Activated gamma-delta T cell (primary cell): ENCODE results near the gene EHMT2.
A peak's percentile ranks its signal among the peaks of the same experiment; 100 is the strongest.
"Not testable (repeated sequence)": the region's sequence is repeated elsewhere in the genome, so short reads cannot be mapped to it uniquely, and the experiment has no call there.

ENCODE experiments used
- DNase-seq: peaks from one replicate; lab custom pipeline; 2025; lab: John Stamatoyannopoulos, UW

Gene EHMT2

GRCh38 chr6:31915351-31915750 is 17.9 kb upstream of the EHMT2 start:
- DNase-seq: no peak

- DNase-seq: no peak
These were observed 14.5 kb upstream of the EHMT2 start for GRCh38 chr6:31911826-31912585.

DNA sequence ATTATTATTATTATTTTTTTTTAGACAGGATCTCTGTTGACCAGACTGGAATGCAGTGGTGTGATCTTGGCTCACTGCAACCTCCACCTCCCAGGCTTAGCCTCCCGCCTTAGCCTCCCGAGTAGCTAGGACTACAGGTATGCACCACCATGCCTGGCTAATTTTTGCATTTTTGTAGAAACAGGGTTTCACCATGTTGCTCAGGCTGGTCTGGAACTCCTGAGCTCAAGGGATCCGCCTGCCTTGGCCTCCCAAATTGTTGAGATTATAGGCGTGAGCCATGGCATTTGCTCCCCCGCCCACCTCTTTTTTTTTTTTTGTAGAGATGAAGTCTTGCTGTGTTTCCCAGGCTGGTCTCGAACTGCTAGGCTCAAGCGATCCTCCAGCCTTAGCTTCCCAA is 11.8 kb upstream of the EHMT2 start:
- DNase-seq: not testable (repeated sequence)

DNA sequence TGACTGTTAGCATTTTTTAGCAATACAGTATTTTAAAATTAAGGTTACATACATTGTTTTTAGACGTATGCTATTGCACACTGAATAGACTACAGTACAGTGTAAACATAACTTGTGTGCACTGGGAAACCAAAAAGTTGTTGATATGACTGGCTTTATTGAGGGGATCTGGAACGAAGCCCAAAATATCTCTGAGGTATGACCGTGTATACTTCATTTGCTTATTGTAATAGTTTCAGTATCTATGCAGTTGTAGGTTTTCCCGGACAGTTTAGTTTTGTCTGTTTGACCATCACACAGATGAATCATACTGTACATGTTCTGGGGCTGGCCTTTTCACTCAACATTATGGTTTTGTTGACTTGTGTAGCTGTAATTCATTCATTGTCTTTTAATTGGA is 11.3 kb upstream of the EHMT2 start:
- no peak for DNase-seq

GRCh38 chr6:31908255-31908654 is 10.8 kb upstream of the EHMT2 start:
- not testable (repeated sequence) for DNase-seq

- no peak for DNase-seq
These were observed 9.8 kb upstream of the EHMT2 start for GRCh38 chr6:31907158-31907813.

DNA sequence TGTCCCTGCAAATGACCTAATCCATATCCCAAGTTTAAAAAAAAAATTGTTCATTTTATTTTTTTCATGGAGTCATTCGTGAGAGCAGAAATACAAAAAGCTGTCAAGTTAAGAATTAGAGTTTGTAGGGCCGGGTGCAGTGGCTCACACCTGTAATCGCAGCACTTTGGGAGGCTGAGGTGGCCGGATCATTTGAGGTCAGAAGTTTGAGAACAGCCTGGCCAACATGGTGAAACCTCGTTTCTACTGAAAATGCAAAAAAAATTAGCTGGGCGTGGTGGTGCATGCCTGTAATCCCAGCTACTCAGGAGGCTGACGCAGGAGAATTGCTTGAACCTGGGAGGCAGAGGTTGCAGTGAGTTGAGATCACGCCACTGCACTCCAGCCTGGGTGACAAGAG is 9.2 kb upstream of the EHMT2 start:
- not testable (repeated sequence) for DNase-seq

- DNase-seq: no peak
These were observed 8.6 kb upstream of the EHMT2 start for GRCh38 chr6:31906122-31906521.

DNA sequence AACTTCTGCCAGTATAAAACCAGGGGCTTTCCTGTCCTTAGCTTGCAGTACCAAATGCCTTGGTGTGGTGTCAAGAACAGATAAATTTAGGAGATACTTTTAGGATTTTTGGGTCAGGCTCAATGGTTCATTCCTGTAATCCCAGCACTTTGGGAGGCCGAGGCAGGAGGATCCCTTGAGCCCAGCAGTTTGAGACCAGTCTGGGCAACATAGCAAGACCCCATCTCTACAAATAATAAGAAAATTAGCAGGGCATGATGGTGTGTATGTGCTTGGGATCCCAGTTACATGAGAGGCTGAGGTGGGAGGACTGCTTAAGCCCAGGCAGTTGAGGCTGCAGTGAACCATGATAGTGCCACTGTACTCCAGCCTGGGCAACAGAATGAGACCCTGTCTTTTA is 7.5 kb upstream of the EHMT2 start:
- no peak for DNase-seq

GRCh38 chr6:31903957-31904356 is 6.5 kb upstream of the EHMT2 start:
- DNase-seq: no peak

- peak; percentile 78 for DNase-seq
These were observed 4.6 kb upstream of the EHMT2 start, which contains the start of gene ZBTB12 for GRCh38 chr6:31901953-31902643. ZBTB12 (minus strand) TSS chr6:31902086; CDS start chr6:31901305, 781 bp downstream.

GRCh38 chr6:31901415-31901952 is 4.0 kb upstream of the EHMT2 start:
- peak; percentile 54 for DNase-seq

DNA sequence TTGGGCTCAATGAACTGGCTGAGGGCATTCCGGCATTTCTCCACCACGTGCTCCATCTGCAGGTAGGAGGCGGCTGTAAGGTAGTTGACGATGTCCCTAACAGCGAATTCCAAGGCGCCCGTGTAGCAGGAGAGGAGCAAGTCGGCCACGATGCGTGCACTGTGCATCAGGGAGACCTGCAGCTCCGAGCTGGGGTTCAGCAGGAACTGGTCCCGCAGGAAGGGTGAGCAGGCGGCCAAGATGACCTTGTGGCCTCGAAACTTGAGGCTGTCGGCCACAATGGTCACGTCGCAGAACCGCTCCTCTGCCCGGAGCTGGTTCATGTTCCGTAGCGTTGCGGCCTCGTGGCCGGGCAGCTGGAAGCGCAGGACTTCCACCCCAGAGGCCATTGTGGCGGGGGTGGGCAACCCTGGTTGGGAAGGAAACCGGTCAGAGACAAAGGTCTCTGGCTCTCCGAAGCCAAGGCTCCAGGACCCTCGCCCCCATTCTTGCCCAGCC is 3.5 kb upstream of the EHMT2 start:
- no peak for DNase-seq

GRCh38 chr6:31899882-31900722 is 2.6 kb upstream of the EHMT2 start:
- DNase-seq: no peak

GRCh38 chr6:31899215-31899614 is 1.7 kb upstream of the EHMT2 start:
- DNase-seq: no peak

- no peak for DNase-seq
These were observed 999 bp upstream of the EHMT2 start for GRCh38 chr6:31898383-31899011.

DNA sequence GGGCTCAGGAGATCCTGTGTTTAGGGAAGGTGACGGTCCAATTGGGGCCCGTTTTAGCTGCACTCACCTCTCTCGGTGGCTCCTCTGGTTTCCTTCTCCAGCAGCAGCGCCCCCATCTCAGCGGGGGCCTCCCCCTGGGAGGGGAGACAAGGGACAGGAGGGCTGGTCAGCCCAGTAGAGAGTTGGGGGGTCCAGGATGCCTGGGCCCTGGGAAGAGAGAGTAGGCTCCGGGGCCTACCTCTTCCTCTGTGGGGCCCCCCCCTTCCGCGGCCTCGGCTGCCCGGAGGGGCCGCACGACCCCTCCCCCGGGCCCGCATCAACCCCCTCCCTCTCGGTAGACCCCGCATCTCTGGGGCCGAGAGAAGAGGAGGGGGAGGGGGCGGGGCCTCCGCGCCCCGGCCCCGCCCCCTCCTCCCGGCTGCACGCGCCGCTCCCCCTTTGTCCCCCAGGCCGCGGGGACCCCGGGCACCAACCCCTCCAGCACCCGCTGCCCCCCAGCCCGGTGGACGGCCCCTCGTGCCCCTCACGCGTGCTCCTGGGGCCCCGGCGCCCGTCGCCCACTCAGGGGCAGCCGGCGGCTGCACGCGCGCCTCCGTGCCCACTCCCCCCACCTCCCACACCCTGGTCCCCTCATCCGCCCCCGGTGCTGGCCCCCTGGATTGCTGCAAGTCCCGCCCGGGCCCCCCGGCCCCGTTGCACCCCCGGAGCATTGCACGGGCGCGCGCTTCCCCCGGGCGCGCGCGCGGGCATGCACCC is 464 bp downstream of the EHMT2 start:
- no peak for DNase-seq

DNA sequence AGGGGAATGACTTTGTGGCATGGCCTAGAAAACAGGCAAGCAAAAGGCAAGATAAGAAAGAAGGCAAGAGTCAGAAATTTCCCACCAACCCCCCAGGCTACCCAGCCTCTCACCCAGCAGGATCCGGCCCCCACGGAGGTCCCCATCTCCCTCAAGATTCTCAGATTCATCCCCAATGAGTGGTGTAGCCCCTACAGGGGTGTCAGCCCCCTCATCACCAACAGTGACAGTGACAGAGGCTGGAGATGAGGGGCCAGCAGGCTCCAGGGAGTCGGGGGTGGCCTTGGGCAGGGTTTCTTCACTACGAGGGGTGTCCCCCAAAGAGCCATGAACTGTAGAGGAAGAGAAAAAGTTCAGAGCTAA is 1.0 kb downstream of the EHMT2 start:
- DNase-seq: no peak

DNA sequence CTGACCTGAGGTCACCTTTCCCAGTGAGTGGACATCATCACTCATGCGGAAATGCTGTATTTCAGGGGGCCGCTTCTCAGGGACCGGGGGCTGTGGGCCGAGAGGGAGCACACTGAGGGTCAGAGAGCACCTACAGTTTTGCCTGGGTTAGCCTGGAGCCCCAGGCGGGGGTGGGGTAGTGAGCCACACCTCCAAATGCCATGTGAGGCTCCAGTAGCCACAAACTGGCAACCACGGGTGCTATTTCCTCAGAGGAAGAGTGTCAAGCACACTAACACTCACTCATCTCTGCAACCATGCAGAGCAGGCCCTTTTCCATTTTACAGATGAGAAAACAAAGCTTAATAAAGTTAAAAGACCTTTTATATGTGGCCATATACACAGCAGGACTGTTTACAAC is 4.7 kb downstream of the EHMT2 start:
- no peak for DNase-seq

- DNase-seq: no peak
These were observed 8.0 kb downstream of the EHMT2 start for GRCh38 chr6:31889331-31889972.
